ENCODE results near the gene KXD1.

KXD1 gene

GRCh38 chr19:18515959-18516358, 41.7 kb upstream of the KXD1 start:
- Histone ChIP-seq H3K4me1 (peaks cover 5% of the 10 kb centered on the region; the same call in 1 of the 2 replicates), H3K36me3 (no peaks in the 10 kb centered on the region), H3K4me3 (ENCODE audit: low read depth, low read length) (no peak overlapping the region), H3K27me3 (no peaks in the 10 kb centered on the region), H3K9me3 (no peaks in the 10 kb centered on the region)
- TF ChIP-seq, protein P1, sequence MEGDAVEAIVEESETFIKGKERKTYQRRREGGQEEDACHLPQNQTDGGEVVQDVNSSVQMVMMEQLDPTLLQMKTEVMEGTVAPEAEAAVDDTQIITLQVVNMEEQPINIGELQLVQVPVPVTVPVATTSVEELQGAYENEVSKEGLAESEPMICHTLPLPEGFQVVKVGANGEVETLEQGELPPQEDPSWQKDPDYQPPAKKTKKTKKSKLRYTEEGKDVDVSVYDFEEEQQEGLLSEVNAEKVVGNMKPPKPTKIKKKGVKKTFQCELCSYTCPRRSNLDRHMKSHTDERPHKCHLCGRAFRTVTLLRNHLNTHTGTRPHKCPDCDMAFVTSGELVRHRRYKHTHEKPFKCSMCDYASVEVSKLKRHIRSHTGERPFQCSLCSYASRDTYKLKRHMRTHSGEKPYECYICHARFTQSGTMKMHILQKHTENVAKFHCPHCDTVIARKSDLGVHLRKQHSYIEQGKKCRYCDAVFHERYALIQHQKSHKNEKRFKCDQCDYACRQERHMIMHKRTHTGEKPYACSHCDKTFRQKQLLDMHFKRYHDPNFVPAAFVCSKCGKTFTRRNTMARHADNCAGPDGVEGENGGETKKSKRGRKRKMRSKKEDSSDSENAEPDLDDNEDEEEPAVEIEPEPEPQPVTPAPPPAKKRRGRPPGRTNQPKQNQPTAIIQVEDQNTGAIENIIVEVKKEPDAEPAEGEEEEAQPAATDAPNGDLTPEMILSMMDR (IDR thresholded peaks at IDR 0.05; ENCODE audit: low read depth, low read length) = no peak
- no peak for DNase-seq

DNA sequence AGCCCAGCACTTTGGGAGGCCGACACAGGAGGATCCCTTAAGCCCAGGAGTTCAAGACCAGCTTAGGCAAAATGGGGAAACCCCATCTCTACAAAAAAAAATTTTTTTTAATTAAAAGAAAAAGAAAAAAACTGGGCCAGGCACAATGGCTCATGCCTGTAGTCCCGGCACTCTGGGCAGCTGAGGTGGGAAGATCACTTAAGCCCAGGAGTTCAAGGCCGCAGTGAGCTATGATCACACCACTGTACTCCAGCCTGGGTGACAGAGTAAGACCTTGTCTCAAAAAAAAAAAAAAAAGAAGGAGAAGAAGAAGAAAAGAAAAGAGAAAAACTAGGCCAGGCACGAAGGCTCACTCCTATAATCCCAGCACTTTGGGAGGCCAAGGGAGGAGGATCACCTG, 40.1 kb upstream of the KXD1 start:
- H3K4me3 ChIP-seq (ENCODE audit: low read depth, low read length) = no peak overlapping the region
- H3K27me3 ChIP-seq = no peaks in the 10 kb centered on the region
- H3K36me3 ChIP-seq = no peaks in the 10 kb centered on the region
- DNase-seq = no peak
- TF ChIP-seq, protein P1 (IDR thresholded peaks at IDR 0.05; ENCODE audit: low read depth, low read length) = no peak
- H3K9me3 ChIP-seq = no peaks in the 10 kb centered on the region
- peaks cover 5% of the 10 kb centered on the region; the same call in 1 of the 2 replicates for H3K4me1 ChIP-seq

GRCh38 chr19:18518639-18519038, 39.0 kb upstream of the KXD1 start:
- no peaks in the 10 kb centered on the region for H3K27me3 ChIP-seq
- H3K36me3 ChIP-seq = no peaks in the 10 kb centered on the region
- TF ChIP-seq, protein P1 (IDR thresholded peaks at IDR 0.05; ENCODE audit: low read depth, low read length) = no peak
- peaks cover 5% of the 10 kb centered on the region; the same call in 1 of the 2 replicates for H3K4me1 ChIP-seq
- H3K9me3 ChIP-seq = no peaks in the 10 kb centered on the region
- H3K4me3 ChIP-seq (ENCODE audit: low read depth, low read length) = no peak overlapping the region
- no peak for DNase-seq

DNA sequence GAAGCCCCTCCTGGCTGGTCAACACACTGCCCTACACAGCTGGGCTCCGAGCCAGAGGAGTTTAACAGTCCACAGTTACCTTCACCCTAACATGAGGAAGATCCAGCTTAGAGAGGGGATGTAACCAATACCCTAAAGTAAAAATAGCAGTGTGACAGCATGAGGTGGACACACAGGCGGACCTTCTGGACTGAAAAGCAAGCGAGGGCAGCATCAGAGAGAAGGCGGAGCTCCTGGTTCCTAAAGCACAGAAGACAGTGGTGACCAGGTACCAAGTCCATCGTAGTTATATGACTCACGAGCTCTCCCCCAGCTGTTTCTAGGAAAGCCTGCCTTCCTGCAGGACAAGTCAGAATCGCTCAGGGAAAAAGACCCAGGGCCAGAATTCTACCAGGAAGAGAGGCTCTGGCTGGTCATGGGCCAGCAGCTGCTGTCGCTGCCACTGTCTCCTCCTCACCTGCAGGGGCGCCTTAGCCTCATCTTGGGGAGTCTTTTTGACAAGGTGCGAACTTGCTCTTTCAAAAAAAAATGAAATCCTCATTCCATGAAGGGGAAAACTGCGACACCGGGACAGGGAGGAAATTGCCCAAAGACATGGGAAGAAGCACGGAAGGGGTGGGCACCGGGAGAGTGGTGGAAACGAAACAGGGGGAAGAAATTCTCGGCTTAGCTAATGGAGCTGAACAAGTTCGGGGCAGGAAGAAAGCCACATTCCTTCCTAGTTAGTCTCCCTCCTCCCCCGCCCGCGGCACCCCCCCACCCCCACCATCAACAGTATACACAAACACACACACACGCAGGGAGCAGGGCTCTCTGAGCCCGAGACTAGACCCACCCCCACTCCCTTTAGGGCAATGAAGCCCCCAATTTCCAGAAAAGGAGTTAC, 37.5 kb upstream of the KXD1 start:
- peak overlapping the region; percentile 86 for H3K4me3 ChIP-seq (ENCODE audit: low read depth, low read length)
- TF ChIP-seq, protein P1 (IDR thresholded peaks at IDR 0.05; ENCODE audit: low read depth, low read length) = peak; percentile 80
- no peaks in the 10 kb centered on the region for H3K27me3 ChIP-seq
- DNase-seq = peak; percentile 69
- peaks cover 2% of the 10 kb centered on the region; the same call in 1 of the 2 replicates for H3K4me1 ChIP-seq
- no peaks in the 10 kb centered on the region for H3K9me3 ChIP-seq
- H3K36me3 ChIP-seq = no peaks in the 10 kb centered on the region

- Histone ChIP-seq H3K4me3 (ENCODE audit: low read depth, low read length) (peak overlapping the region; percentile 86), H3K4me1 (no peaks in the 10 kb centered on the region), H3K9me3 (no peaks in the 10 kb centered on the region), H3K36me3 (no peaks in the 10 kb centered on the region), H3K27me3 (no peaks in the 10 kb centered on the region)
- TF ChIP-seq, protein P1 (IDR thresholded peaks at IDR 0.05; ENCODE audit: low read depth, low read length) = no peak
- DNase-seq = peak; percentile 41
Observed at GRCh38 chr19:18520848-18521691, 36.6 kb upstream of the KXD1 start.
